ENCODE results near the gene RANBP17. TPM values are rescaled to one million over a fixed set of nuclear protein-coding genes. Genes with fewer than 3 reads are reported as not detected.

Gene RANBP17
- polyA plus RNA-seq, 1 of the 3 experiments (the other 2 are of a cell fraction), result 6.0 TPM

- H3K9ac ChIP-seq, result no peak overlapping the region
- 42% methylated on average over 2 of the region's 2 CpGs for WGBS (ENCODE audit: low lambda C conversion rate)
- TF ChIP-seq, protein P1, sequence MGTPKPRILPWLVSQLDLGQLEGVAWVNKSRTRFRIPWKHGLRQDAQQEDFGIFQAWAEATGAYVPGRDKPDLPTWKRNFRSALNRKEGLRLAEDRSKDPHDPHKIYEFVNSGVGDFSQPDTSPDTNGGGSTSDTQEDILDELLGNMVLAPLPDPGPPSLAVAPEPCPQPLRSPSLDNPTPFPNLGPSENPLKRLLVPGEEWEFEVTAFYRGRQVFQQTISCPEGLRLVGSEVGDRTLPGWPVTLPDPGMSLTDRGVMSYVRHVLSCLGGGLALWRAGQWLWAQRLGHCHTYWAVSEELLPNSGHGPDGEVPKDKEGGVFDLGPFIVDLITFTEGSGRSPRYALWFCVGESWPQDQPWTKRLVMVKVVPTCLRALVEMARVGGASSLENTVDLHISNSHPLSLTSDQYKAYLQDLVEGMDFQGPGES (IDR thresholded peaks at IDR 0.05; ENCODE audit: low read depth, low read length), result no peak
- TF ChIP-seq, protein P2, sequence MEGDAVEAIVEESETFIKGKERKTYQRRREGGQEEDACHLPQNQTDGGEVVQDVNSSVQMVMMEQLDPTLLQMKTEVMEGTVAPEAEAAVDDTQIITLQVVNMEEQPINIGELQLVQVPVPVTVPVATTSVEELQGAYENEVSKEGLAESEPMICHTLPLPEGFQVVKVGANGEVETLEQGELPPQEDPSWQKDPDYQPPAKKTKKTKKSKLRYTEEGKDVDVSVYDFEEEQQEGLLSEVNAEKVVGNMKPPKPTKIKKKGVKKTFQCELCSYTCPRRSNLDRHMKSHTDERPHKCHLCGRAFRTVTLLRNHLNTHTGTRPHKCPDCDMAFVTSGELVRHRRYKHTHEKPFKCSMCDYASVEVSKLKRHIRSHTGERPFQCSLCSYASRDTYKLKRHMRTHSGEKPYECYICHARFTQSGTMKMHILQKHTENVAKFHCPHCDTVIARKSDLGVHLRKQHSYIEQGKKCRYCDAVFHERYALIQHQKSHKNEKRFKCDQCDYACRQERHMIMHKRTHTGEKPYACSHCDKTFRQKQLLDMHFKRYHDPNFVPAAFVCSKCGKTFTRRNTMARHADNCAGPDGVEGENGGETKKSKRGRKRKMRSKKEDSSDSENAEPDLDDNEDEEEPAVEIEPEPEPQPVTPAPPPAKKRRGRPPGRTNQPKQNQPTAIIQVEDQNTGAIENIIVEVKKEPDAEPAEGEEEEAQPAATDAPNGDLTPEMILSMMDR (IDR thresholded peaks at IDR 0.05), result no peak
- H3K4me2 ChIP-seq, result no peak overlapping the region
- H3K4me3 ChIP-seq (ENCODE audit: low read depth in 2 of 2, low read length in 1 of 2), result no peak overlapping the region
- no peak for DNase-seq
- ChIA-PET CTCF (no interaction called here), POLR2A (no interaction called here)
- H3K4me1 ChIP-seq (ENCODE audit: control insufficient read depth in 1 of 2, insufficient read depth in 2 of 2, low read depth in 1 of 2, low read length in 1 of 2), result no peaks in the 10 kb centered on the region
- no peaks in the 10 kb centered on the region for H3K9me2 ChIP-seq
- no peaks in the 10 kb centered on the region for H3F3A ChIP-seq (replicated peaks; ENCODE audit: insufficient read depth)
- H4K20me1 ChIP-seq (ENCODE audit: insufficient read depth), result no peaks in the 10 kb centered on the region
- no peak overlapping the region for H2AFZ ChIP-seq (ENCODE audit: low read depth)
- no peaks in the 10 kb centered on the region for H3K9me3 ChIP-seq
- no peaks in the 10 kb centered on the region for H3K27me3 ChIP-seq (ENCODE audit: insufficient read depth)
- H3K27ac ChIP-seq (ENCODE audit: low read depth in 2 of 2, low read length in 1 of 2), result no peak overlapping the region
- no peaks in the 10 kb centered on the region for H3K36me3 ChIP-seq (replicated peaks in 1 of 2; ENCODE audit: control insufficient read depth in 1 of 2, insufficient read depth in 2 of 2, low read length in 1 of 2)
- no peaks in the 10 kb centered on the region for H3K79me2 ChIP-seq (ENCODE audit: insufficient read depth)
Observed at GRCh38 chr5:170849374-170849773, 12.4 kb upstream of the RANBP17 start.

DNA sequence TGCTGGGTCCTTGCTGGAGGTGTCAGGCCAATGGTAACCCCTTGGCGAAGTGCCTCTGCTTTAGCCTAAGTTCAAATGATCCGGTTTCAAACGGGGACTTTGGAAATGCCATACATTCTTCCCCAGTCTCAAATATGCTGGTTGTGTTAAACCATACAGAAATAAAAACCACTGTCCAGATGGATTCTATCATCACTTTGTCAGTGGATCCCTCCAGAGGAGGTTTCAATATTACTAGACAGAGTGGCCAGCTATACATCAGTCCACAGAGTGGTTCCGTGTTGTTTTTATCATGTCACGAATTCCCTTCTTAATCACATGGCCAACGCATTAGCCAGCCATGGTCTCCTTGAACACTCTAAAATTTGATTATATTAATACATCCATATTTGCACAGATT, 7.3 kb upstream of the RANBP17 start:
- TF ChIP-seq YY1 (IDR thresholded peaks at IDR 0.05; ENCODE audit: low read depth) (no peak), REST (IDR thresholded peaks at IDR 0.05; ENCODE audit: low read depth, low read length) (no peak), MXI1 (IDR thresholded peaks at IDR 0.05; ENCODE audit: low read depth, low read length) (no peak)
- H3K36me3 ChIP-seq (replicated peaks in 1 of 2; ENCODE audit: control insufficient read depth in 1 of 2, insufficient read depth in 2 of 2, low read length in 1 of 2), result no peaks in the 10 kb centered on the region
- no peak overlapping the region for H3K4me2 ChIP-seq
- H3K9me3 ChIP-seq, result no peaks in the 10 kb centered on the region
- no peak for DNase-seq
- no peaks in the 10 kb centered on the region for H3K27me3 ChIP-seq (ENCODE audit: insufficient read depth)
- 65% methylated on average over 6 of the region's 6 CpGs for WGBS (ENCODE audit: low lambda C conversion rate)
- no peak overlapping the region for H3K4me3 ChIP-seq (ENCODE audit: low read depth in 2 of 2, low read length in 1 of 2)
- no peaks in the 10 kb centered on the region for H3K79me2 ChIP-seq (ENCODE audit: insufficient read depth)
- H4K20me1 ChIP-seq (ENCODE audit: insufficient read depth), result no peaks in the 10 kb centered on the region
- no peaks in the 10 kb centered on the region for H3K9me2 ChIP-seq
- H2AFZ ChIP-seq (ENCODE audit: low read depth), result no peak overlapping the region
- no peaks in the 10 kb centered on the region for H3K4me1 ChIP-seq (ENCODE audit: control insufficient read depth in 1 of 2, insufficient read depth in 2 of 2, low read depth in 1 of 2, low read length in 1 of 2)
- no peaks in the 10 kb centered on the region for H3F3A ChIP-seq (replicated peaks; ENCODE audit: insufficient read depth)
- ChIA-PET CTCF (no interaction called here), POLR2A (no interaction called here)
- H3K9ac ChIP-seq, result no peak overlapping the region
- no peak overlapping the region for H3K27ac ChIP-seq (ENCODE audit: low read depth in 2 of 2, low read length in 1 of 2)

All from SK-N-SH (cell line).